SW 1271 (cell line): ENCODE measurements around the gene RBM39.

Experiments
- DNase-seq, 2 experiments: peaks; one replicate each; lab custom pipeline; 2025; lab: John Stamatoyannopoulos, UW

The RBM39 gene

DNA sequence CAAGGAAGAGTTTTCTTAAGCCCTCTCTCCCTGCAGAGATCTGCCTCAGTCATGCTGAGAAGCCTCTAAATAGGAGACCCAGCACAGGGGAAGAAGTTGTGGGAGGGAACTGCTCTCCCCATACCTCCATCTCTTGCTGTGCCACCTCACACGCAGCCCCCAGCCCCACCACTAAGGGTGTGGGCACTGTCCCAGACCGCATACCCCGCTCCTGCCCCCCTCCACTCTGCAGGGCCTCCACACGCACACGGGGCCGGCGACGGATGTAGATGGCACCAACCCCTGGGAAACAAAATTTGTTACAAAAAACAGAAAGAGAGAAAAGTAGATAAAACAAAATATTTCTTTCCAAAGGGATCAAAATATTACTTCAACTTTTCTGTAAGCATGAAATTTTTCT lies 67.1 kb downstream of the RBM39 start:
- no peak for DNase-seq

DNA sequence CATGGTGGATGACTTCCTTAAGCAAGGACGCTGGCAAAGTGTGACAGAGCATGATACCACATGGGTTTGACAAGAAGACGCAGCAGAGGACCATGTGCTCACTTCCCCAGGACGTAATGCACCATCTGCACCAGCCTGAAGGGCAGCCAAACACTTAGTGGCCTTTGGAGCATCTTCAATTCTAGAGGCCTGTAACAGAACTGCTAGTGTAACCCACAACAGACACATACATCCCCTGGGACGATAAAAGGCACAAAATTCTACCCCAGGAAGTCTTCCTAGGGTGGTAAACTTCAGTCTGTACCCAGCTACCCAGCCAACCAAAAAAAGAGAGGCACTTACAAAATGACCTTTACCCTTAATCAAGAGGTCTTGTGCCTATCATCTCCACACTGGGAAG lies 68.2 kb downstream of the RBM39 start:
- DNase-seq = no peak

DNA sequence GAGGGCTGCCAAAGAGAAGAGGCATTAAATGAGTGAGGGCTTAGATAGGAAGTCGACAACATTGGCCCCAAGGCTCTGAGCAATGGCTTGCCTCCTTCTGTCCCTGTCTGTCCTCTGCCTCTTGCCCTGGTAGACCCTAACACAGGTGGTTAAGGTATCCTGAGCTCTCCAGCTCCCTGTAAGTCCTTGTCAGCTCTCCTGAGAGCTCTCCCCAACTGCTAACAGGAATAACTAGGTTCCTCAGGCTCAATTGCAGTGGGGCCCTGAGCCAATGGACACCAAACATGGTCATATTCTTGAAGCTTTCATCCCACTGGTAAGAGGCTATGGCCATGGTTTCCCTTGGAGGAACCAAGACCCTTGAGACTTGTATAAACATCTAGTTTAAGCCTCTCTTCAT lies 72.4 kb downstream of the RBM39 start:
- no peak for DNase-seq

DNA sequence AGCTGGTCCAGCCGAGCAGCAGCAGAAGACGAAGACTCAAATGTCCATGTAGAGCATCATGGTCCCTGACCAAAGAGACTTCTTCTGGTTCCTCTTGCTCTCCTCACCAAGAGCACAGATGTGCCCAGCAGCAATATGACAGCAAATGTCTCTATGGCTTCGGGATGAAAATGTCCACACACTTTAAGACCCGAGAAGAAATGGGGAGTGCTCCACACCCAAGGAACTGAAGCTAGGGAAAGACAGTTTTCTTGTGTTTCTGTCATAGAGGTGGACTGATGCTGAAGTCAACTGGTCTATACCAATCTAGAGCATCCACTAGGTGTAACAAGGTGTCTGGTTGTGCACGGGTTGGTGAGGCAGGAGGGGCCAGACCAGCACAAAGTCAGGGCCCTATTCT lies 72.8 kb downstream of the RBM39 start:
- no peak for DNase-seq

DNA sequence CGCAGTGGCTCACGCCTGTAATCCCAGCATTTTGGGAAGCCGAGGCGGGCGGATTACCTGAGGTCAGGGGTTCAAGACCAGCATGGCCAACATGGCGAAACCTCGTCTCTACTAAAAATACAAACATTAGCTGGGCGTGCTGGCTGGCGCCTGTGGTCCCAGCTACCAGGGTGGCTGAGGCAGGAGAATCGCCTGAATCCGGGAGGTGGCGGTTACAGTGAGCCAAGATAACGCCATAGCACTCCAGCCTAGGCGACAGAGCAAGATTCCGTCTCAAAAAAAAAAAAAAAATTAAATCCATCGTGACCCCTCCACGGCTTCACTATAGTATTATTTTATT lies 76.1 kb downstream of the RBM39 start:
- DNase-seq = no peak

DNA sequence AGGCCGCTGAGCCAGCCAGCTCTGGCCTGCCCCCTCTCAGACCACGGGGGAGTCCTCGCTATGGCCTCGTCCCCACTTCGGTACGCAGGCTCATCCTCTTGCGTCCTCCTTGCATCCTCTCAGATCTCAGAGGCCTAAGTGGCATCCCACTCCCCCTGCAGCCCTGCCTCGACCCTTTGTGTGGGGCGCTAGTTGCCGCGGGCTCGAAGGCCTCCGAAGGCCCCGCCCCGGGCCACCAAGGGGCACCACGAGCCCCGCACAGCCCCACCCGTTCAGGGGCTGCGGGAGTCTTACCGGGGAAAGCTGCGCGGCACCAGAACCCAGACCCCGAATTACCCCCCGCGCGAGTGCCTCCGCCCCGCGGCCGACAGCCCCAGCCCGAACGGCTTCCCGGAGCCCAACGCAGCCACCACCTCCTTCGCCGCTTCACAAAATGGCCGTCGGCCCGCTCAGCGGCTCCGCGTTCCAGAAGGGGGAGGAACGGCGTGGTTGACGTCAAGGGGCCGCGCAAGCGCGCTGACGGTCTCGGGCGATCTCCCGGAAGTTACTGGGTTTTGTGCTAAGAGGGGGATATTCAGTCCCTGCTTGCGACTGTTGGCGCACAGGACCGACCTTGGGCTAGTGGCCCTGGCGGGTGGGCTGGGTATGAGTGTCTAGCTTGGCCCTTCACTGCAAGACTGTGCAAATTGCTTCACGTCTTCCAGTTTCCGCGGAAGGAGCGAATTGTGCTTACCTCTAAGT lies 77.4 kb downstream of the RBM39 start, which contains the start of the genes CPNE1 and RBM12:
Gene CPNE1, minus strand, starts transcription at position 435 of the 741 bp plus-strand sequence. CDS start 31,977 bp downstream, outside the sequence.
Gene RBM12, minus strand, starts transcription at position 435 of the 741 bp plus-strand sequence. CDS start 9,578 bp downstream, outside the sequence.
- peak; percentile 97 to 99 for DNase-seq

DNA sequence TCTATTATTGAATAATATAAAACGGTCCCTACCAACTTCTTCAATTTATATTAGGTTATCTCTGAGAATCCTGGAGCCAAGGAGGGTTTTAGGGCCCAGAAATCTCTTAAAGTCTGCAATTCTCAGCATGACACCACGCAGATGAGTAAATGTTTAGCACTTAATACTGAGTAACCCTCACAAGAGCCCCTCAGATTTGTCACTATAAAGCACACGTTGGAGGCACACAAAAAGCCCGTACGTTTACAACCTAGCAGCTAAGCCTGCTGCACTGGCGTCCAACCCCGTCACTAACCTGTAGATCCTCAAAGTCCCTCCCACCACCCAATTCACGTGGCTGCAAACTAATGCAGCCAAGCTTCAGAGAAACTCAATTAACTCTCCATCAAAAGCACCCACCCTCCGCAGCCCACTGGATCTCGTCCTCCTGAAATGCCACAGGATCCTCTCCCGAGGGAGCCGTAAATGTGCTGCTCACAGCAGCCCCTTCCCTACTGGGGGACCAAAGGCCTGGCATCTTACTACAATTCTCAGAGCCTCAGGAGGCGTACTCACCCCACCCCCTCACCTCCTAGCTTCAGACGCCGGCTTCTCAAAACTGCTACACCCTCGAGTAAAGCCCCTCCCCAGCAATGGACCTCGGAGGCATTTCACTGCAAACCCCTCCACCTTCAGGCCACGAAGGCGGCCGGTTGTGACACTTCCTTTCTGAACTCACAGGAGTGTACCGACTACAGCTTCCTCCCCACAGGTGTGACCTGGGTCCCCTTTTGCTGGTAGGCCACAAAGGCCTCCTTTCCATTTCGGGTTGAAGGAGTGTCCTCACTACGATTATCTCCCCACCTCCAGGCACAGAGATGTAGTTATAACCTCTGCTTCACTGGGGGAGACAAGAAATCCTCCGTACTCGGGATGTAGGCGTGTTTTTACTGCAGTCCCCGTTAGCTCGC lies 78.3 kb downstream of the RBM39 start:
- DNase-seq = peak in 1 of 2 experiments; percentile 79

DNA sequence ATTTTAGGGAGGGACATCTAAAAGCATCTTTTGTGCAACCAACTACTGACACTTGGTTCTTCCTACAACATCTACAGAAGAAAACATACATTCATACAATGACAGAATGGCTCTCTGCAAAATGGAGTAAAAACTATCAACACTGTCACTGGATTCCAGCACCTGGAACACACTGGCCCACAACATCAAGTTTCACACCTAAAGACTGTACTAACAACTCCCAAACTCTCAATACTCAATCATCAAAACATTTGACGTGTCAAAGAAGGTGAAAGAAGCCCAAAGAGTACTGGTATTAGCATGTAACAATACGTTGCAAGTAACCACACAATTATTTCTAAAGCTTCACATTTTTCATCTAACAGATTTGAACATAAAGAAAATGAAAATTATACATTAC lies 79.5 kb downstream of the RBM39 start:
- DNase-seq = no peak

DNA sequence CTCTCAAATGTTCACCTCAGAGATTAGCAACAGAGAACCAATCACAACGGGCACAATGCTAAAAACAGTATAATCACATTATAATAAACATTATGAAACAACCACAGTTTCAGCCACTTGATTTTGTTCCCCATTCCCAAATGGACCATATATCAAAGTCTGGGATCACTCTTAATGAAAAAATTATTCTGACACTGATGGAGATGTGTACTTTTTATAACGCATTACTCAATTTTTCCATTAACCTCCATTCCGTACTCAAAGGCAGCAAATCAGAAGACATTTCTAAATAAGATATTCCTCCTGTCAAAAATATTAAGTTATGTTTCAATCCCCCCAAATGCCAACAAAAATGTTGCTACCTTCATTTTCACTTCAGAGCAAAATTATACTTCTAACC lies 80.2 kb downstream of the RBM39 start:
- no peak for DNase-seq

DNA sequence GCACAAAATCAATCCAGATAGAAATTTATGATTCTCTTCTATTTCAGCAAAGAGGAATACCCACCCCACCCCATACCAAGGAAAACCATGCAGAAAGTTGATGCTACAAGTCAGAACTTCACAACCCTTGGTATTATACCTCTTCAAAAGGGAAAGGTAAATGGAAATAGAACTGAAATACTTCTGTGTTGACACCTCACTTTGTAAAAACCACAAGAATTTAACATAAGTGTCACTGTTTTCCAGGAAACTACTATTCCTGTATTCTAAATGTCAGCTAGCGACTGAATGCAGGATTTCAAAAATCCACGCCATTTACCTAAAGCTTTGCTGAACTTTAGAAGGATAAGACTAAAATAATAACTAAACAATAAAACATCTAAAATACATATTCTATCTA lies 81.0 kb downstream of the RBM39 start:
- DNase-seq = peak in 1 of 2 experiments; percentile 56

DNA sequence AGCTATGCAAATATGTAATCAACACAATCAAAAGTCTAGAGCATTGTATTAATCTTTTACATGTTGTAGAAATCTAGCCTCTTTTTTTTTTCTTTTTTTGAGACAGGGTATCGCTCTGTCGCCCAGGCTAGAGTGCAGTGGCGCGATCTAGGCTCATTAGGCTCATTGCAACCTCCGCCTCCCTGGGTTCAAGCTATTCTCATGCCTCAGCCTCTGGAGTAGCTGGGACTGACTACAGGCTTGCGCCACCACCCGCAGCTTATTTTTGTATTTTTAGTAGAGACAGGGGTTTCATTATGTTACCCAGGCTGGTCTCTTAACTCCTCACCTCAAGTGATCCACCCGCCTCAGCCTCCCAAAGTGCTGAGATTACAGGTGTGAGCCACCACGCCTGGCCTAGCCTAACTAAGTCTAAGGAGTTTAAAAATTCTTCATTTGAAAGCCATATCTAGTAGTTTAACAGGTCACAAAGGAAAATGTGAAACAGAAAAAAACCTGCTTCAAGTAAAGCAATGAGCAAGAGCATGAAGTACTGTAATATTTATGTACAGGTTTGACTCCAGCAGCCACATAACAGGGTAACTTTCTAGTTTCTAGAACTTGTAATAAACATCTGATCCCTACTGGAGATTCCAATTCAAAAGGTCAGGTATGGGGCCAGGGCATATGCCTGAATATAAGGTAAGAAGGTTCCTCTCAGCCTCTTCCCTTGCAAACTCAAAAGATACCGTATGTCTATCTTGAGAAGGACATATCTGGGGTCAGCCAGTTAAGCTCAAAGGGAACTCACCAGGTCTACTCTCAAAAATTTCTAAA lies 81.7 kb downstream of the RBM39 start:
- no peak for DNase-seq

DNA sequence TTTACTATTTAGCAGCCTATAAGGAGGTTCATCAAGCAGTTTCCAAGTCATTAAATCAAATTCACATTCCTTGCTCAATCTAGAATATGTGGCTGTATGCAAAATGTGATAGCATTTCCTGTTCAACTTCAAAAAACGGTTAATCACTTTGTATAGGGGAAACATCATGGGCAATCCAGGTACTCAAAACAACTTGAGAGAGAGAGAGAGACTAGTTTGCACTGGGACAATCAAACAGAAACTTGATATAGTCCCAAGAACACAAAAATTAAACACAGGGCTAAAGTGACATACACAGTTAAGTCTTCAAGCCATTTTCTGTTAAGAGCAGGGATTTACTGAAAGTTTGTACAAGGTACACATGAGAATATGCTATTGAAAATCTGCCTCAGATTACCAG lies 84.8 kb downstream of the RBM39 start:
- DNase-seq = no peak

DNA sequence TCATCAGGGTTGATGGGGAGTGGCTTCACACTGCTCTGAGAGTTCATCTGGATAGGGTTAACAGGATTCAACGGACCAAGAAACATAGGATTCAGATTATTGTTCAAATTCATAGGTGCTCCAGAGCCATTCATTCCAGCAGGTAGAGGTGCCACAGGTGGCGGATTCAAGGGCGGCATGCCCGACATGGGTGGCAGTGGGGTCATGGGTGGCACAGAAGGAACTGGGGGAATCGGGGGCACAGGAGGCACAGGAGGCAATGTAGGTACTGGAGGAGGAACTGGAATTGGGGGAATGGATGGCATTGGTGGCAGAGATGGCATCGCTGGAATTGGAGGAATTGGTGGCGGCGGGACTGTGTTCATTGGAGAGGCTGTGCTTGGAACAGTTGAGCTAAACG lies 87.6 kb downstream of the RBM39 start:
- no peak for DNase-seq

DNA sequence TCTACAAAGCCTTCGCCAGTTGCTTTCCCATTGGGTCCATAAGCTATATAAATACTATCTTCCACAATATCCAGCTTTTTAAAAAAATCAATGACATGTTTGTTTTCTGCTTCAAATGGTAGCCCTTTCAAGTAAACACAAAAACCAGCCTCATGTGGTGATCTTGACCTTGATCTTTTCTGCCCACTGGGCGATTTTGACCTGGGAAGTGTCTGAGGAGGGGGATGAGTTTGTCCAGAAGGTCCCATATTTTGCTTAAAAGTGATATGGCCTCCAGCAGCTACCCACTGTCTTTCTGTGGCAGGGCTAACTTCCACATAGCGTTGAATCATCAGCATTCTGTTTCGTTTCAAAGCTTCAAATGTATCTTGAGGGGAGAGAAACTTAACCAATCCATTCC lies 88.2 kb downstream of the RBM39 start:
- DNase-seq = no peak
